NCI-H2196 (cell line): ENCODE results near the gene DOCK1.
A peak's percentile ranks its signal among the peaks of the same experiment; 100 is the strongest.
"Not testable (repeated sequence)": the region's sequence is repeated elsewhere in the genome, so short reads cannot be mapped to it uniquely, and the experiment has no call there.

Experiments used
- DNase-seq: peaks from one replicate; lab custom pipeline; 2025; ENCODE audit not compliant: unreplicated experiment; lab: John Stamatoyannopoulos, UW

DOCK1 gene

DNA sequence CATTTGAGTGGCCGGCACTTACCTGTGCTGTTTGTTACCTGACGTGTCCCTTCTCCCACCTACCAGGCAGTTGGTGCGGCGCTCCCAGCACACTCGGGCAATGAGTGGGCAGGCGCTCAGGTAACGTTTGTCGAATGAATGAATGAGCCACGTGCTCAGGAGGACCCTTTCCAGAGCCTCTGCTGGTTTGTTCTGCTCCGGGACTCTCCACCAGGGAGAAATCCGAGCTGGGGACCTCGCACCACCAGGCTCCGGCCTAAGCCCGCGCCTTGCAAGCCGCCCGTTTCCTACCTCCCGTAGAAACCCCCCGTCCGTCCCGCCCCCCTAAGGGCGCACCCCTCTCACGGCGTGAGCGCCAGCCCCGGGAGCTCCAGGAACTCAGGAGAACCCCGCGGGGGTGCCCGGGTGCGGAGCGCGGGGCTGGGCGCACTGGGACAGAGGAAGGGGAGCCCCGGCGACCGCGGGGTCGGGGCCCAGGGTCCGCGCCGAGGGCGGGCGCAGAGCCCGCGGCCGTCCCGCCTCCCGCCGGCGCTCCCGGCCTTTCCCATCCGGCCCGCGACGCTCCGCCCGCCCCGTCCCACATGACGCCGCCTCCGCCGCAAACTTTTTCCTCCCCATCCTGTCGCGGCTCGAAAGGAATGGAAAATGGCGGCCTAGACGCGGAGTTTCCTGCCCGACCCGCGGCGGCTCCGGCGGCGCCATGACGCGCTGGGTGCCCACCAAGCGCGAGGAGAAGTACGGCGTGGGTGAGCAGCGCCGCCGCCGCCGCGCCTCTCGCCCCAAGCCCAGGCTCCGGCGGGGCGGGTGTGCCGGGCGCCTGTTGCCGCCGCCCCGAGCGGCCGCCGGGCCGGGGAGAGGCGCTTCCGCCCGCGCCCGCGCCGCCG, at the start of gene DOCK1:
Gene DOCK1 (plus strand): TSS at position 611 of the 884 bp plus-strand sequence. CDS start 90 bp downstream, at position 701.
- DNase-seq, result peak; percentile 14

DNA sequence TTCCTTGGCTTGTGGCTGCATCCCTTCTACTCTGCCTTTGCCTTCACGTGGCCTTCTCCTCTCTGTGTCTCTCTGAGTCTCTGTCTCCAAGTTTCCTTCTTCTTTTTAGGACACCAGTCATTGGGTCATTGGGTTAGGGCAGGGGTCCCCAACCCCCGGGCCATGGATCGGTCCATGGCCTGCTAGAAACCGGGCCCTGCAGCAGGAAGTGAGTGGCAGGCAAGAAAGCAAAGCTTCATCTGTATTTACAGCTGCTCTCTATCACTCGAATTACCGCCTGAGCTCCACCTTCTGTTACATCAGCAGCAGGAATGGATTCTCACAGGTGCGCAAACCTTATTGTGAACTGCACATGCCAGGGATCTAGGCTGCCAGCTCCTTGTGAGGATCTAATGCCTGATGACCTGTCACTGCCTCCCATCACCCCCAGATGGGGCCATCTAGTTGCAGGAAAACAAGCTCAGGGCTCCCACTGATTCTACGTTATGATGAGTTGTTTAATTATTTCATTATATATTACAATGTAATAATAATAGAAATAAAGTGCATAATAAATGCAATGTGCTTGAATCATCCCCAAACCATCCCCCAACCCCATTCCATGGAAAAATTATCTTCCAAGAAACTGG, 47.9 kb upstream of the DOCK1 start:
- no peak for DNase-seq

DNA sequence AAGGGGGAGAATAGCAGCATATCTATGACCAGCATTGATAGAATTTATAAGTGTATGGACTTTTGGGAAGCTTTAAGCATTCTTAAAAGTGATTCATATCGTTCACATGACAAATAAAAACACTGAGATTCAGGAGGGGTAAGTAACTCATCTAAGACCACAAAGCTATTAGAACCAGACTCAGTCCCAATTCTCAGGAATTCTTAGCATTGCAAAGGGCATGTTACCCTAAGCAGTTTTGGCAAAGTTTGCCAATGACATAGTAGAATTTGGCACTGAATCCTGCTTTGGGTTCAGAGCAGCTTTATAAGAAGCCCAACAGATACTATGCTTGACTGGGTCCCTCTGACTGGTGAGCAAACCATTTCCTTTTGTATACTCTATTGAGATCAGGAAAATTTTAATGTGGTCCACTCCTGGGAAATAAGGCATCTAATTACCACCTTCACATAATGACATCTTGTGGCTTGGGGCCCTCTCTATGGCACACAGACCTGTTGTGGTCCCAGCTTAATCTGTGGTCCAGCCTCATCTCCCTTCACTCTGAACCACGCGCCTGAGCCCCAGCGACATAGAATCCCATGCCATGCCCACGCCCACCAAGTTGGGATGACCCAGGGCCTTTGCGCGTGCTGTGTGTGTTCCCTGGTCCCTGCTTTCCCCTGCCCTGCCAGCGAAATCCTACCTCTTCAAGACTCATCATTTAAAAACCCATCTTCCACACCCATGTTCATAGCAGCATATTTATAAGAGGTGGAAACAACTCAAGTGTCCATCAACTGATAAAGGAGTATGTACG, 37.5 kb upstream of the DOCK1 start:
- no peak for DNase-seq

GRCh38 chr10:126868371-126868770, 36.9 kb upstream of the DOCK1 start:
- DNase-seq, result no peak

DNA sequence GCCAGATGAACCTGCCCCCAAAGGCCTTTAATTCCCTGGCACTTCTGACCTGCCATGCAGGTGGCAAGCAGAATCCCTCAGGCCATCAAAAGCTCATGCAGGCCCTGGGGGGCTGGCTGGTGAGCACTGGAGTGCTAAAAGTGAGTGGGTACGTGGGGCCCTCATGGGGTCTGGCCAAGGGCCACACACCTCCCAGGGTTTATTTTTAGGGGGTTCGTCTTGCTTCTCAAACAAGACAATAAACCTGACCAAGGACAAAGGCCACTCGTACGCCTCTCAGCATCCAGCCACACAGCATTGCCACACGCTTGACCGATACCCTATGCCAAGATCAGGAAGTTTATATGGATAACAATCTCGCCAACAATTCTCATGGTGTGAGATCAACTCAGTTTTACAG, 33.1 kb upstream of the DOCK1 start:
- no peak for DNase-seq

DNA sequence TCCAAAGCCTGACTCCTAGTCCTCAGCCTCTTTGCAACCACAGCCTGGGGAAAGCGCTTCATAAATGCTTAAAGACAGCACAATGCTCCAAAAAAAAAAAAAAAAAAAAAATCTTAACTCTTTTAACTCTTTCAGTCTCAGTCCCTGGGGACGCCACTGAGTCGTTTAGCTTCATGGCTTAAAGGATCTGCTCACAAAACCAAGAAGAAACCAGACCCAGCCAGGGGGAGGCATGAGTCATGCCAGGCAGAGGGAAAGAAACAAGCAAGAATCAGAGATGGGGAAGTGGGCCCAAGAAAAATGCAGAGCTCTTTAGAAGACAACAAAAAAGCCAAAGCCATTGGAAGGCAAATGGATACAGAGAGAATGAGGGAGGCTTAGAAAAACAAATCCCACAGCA, 32.5 kb upstream of the DOCK1 start:
- no peak for DNase-seq

- no peak for DNase-seq
Measured at GRCh38 chr10:126876456-126876855, 28.8 kb upstream of the DOCK1 start.

- DNase-seq, result no peak
Measured at GRCh38 chr10:126877390-126877789, 27.8 kb upstream of the DOCK1 start.

- no peak for DNase-seq
Measured at GRCh38 chr10:126878594-126878993, 26.6 kb upstream of the DOCK1 start.

- no peak for DNase-seq
Measured at GRCh38 chr10:126880926-126881325, 24.3 kb upstream of the DOCK1 start.

DNA sequence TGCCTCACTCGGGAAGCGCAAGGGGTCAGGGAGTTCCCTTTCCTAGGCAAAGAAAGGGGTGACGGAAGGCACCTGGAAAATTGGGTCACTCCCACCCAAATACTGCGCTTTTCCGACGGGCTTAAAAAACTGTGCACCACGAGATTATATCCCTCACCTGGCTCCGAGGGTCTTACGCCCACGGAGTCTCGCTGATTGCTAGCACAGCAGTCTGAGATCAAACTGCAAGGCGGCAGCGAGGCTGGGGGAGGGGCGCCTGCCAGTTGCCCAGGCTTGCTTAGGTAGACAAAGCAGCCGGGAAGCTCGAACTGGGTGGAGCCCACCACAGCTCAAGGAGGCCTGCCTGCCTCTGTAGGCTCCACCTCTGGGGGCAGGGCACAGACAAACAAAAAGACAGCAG, 23.2 kb upstream of the DOCK1 start:
- not testable (repeated sequence) for DNase-seq

DNA sequence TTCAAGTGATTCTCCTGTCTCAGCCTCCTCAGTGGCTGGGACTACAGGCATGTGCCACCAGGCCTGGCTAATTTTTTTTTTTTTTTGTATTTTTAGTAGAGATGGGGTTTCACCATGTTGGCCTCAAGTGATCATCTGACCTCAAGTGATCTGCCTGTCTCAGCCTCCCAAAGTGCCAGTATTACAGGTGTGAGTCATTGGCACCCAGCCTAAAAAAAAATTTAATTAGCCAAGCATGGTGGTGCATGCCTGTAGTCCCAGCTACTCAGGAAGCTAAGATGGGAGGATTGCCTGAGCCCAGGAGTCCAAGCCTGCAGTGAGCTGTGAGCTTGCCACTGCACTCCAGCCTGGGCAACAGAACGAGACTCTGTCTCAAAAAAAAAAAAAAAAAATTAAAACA, 16.8 kb upstream of the DOCK1 start:
- not testable (repeated sequence) for DNase-seq

GRCh38 chr10:126889421-126889820, 15.8 kb upstream of the DOCK1 start:
- no peak for DNase-seq

GRCh38 chr10:126890797-126891196, 14.4 kb upstream of the DOCK1 start:
- not testable (repeated sequence) for DNase-seq

DNA sequence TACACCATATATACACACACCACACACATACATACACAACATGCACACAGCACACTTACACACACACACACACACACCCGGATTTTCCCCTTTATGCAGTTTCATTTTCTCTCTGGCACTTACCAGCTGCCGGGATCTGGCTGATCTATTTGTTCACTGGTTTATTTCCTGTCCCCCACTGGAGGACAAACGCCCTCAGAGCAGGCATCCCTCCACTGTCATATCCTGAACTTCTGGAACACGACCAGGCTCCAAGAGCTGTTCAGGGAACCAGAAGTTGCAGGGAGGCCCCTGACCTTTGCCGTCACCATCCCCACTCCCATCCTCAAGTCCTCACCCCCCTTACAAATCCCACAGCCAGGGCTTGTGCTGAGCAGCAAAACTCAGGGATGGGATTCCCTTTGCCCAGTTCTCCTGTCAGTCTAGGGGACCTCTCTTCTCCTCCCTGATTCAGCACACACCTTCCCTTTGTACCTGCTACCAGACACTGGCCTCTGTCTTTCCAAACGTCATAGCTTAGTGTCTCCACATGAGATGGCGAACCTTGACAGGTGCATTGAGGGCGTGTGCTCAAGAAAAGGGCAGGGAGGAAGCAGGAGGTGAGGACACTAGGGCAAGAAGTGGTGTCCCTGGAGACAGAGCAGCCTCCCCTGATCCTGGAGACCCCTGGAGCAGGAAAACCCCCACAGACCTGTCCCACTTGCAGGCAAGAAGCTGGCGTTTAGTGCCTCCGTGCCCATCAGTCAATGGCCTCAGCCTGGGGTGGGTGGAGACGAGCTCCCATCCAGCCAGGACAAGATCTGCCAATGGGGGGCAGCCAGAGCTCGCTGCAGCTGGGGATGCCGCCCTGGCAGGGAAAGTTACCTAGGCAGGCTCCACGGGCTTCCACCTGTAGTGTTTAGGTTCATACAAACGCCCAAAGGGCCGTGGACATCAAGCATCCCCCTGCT, 12.7 kb upstream of the DOCK1 start:
- no peak for DNase-seq

GRCh38 chr10:126893206-126893605, 12.0 kb upstream of the DOCK1 start:
- no peak for DNase-seq

DNA sequence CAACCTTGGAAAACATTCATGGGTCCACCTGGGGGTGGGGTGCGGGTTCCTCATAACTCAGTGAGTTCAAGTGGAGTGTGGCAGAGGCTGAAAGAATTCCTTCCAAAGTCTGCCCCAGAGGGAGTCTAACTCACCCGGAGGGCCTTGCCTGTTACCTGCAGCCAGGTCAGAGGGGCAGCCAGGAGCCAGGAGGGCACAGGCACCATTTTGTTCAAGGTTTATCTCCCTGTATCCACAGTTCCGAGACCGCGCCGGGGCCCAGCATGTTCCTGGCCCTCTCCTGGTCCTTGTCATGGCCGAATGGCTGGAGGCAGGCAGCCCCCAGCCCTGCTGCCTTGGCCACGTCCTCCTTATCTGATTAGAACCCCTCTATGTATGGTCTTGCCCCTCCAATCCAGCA, 11.4 kb upstream of the DOCK1 start:
- no peak for DNase-seq

GRCh38 chr10:126895214-126895781, 9.9 kb upstream of the DOCK1 start:
- no peak for DNase-seq

GRCh38 chr10:126898460-126898859, 6.8 kb upstream of the DOCK1 start:
- DNase-seq, result no peak

DNA sequence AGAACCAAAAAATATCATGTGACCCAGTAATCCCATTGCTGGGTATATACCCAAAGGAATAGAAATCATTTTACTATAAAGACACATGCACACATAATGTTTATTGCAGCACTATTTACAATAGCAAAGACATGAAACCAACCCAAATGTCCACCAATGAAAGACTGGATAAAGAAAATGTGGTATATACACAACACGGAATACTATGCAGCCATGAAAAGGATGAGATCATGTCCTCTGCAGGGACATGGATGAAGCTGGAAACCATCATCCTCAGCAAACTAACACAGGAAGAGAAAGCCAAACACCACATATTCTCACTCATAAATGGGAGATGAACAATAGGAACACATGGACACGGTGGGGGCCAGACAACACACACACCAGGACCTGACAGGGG, 5.7 kb upstream of the DOCK1 start:
- not testable (repeated sequence) for DNase-seq
